PFSK-1 (cell line): ENCODE measurements around the gene RP2.

Experiments
- FOXP2 ChIP-seq: optimal IDR thresholded peaks from 2 replicates; pipeline ENCODE3; 2011; ENCODE audit warnings: borderline replicate concordance, control low read depth, inconsistent platforms; ENCODE audit not compliant: insufficient read depth; ENCODE audit errors: extremely low read length, extremely low read depth
- POLR2AphosphoS5 ChIP-seq: IDR thresholded peaks from 2 replicates; pipeline ENCODE4 v1.6.1; 2012; ENCODE audit warnings: low read depth, mild to moderate bottlenecking, control low read depth, low read length, moderate library complexity
- REST ChIP-seq, 2 experiments: IDR thresholded peaks; 2 replicates each; pipeline versions ENCODE4 v1.6.1 to v1.8.0; 2011 to 2012; ENCODE audit warnings: low read depth in 2 of 2, low read length in 2 of 2, control low read depth in 1 of 2, inconsistent platforms in 1 of 2, mild to moderate bottlenecking in 1 of 2, moderate library complexity in 1 of 2; ENCODE audit not compliant: insufficient read depth in 1 of 2
- SIN3A ChIP-seq: IDR thresholded peaks from 2 replicates; pipeline ENCODE4 v1.6.1; 2012; ENCODE audit warnings: mild to moderate bottlenecking, low read length, moderate library complexity, borderline replicate concordance; ENCODE audit not compliant: insufficient read depth
- TAF1 ChIP-seq: IDR thresholded peaks from 2 replicates; pipeline ENCODE4 v1.6.1; 2012; ENCODE audit warnings: low read length, control low read depth, borderline replicate concordance; ENCODE audit not compliant: insufficient read depth

The RP2 gene

GRCh38 chrX:46796574-46797191 is 40.2 kb upstream of the RP2 start:
- TF ChIP-seq FOXP2: no peak
- no peak for TF ChIP-seq SIN3A
- TF ChIP-seq REST (IDR thresholded peaks at IDR 0.05; ENCODE audit: insufficient read depth in 1 of 2, low read depth in 2 of 2, low read length in 2 of 2): no peak
- no peak for TF ChIP-seq TAF1
- TF ChIP-seq POLR2AphosphoS5: no peak

DNA sequence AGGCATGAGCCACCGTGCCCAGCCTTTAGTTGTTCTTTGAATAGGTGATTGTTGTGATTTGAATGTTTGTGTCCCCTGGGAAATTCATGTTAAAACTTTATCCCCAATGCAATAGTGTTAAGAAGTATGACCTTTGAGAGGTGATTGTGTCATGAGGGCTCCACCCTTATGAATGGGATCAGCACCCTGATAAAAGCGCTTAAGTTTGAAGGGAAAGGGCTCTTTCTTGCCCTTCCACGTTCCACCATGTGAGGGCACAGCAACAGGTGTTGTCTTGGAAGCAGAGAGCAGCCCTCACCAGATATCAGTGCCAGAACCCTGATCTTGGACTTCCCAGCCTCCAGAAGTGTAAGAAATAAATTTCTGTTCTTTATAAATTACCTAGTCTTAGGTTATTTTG is 33.7 kb upstream of the RP2 start:
- no peak for TF ChIP-seq SIN3A
- no peak for TF ChIP-seq REST (IDR thresholded peaks at IDR 0.05; ENCODE audit: insufficient read depth in 1 of 2, low read depth in 2 of 2, low read length in 2 of 2)
- no peak for TF ChIP-seq POLR2AphosphoS5
- TF ChIP-seq FOXP2: no peak
- TF ChIP-seq TAF1: no peak

DNA sequence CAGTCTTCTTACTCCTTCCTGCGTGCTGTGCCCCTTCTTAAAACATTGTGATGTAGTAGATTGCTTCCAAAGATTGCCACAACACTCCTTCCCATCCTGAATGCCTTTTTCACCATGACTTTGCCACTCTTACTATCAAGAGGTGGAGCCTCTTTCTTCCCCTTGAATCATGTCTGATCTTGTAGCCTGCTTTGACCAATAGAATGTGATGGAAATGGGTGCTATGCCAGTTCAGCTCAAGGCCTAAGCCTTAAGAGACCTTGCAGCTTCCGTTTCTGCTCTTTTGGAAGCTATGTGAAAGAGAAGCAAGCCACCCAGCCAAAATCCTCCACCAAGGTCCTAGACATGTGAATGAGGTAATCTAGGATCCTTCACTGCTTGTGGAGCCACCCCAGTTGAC is 31.6 kb upstream of the RP2 start:
- TF ChIP-seq SIN3A (no peak), REST (IDR thresholded peaks at IDR 0.05; ENCODE audit: insufficient read depth in 1 of 2, low read depth in 2 of 2, low read length in 2 of 2) (no peak), POLR2AphosphoS5 (no peak), TAF1 (no peak), FOXP2 (no peak)

DNA sequence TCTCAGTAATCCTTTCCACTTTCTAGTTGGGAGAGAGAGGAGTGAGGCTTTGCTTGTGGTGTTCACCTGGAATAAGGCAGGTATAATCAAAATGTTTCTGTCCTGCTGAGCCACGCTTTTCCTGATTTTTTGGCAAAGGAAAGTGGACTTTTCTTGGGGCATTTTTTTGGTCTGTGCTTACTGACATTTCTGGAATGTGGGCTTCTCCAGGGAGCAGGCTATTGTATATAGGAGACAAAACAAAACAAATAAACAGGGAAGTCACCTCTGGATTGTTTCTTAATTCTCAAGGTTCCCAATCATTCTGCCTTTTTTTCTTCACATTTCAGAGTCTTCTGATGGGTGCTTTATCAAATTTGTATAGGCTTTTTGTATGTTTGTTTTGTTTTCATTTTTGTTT is 25.7 kb upstream of the RP2 start:
- no peak for TF ChIP-seq FOXP2
- no peak for TF ChIP-seq POLR2AphosphoS5
- no peak for TF ChIP-seq TAF1
- no peak for TF ChIP-seq SIN3A
- TF ChIP-seq REST (IDR thresholded peaks at IDR 0.05; ENCODE audit: insufficient read depth in 1 of 2, low read depth in 2 of 2, low read length in 2 of 2): no peak

- TF ChIP-seq REST (IDR thresholded peaks at IDR 0.05; ENCODE audit: insufficient read depth in 1 of 2, low read depth in 2 of 2, low read length in 2 of 2): no peak
- no peak for TF ChIP-seq POLR2AphosphoS5
- no peak for TF ChIP-seq FOXP2
- no peak for TF ChIP-seq SIN3A
- no peak for TF ChIP-seq TAF1
Measured at GRCh38 chrX:46812445-46812844, 24.4 kb upstream of the RP2 start.
